Thyroid gland (tissue), 4 donors: ENCODE data around the gene RNF113B.

Source experiments
- CTCF ChIP-seq, 6 experiments: fragments of 200-600 bp in 3 of 6; fragments of 450-650 bp in 3 of 6; sonication (generic) in 3 of 6; IDR thresholded peaks; one replicate each; pipeline ENCODE4 v1.5.1; 2016 to 2019; ENCODE audit warnings: antibody characterized with exemption in 6 of 6, mild to moderate bottlenecking in 2 of 6, inconsistent platforms in 1 of 6, moderate library complexity in 1 of 6
- POLR2A ChIP-seq, 2 donors: fragments of 450-650 bp; IDR thresholded peaks; one replicate each; pipeline ENCODE4 v1.6.1; 2017; ENCODE audit warnings: antibody characterized with exemption in 2 of 2, mild to moderate bottlenecking in 2 of 2, moderate library complexity in 1 of 2

- no peak for TF ChIP-seq CTCF (IDR thresholded peaks at IDR 0.05)
- no peak for TF ChIP-seq POLR2A (IDR thresholded peaks at IDR 0.05)
Observed at GRCh38 chr13:98215508-98215907, 38.4 kb upstream of the RNF113B start.
